B cell (primary cell): Measurements from ENCODE around the gene HS6ST3.

Source experiments
- CTCF ChIP-seq: fragments of 200-600 bp; IDR thresholded peaks from one replicate; pipeline ENCODE4 v1.8.0; 2022; ENCODE audit warnings: antibody characterized with exemption, mild to moderate bottlenecking
- EZH2 ChIP-seq: IDR thresholded peaks from 2 replicates; pipeline ENCODE4 v1.6.1; 2012; ENCODE audit warnings: borderline replicate concordance, low read depth, mild to moderate bottlenecking, moderate library complexity, low read length; ENCODE audit not compliant: insufficient read depth, poor library complexity, severe bottlenecking

DNA sequence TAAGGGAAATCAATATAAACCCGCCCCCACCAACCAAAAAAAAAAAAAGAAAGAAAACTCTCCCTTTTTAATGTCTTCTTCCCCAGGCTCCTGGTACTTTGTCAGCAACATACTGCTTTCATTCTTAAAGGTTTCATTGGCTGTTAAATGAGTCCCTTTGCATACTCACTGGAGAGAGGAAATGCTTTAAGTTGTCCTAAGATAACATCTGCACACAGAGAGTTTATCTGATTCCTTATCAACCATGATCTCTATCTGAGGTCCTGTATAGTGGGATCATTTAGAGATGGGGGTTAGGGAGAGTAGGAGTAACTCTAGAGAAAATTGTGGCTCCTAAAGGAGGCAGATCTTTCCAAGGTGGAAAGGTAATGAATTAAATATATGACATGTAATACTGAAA lies 747.9 kb downstream of the HS6ST3 start:
- no peak for TF ChIP-seq CTCF
- no peak for TF ChIP-seq EZH2
